Measurements from ENCODE around the gene ZFPM1. TPM values are rescaled to one million over a fixed set of nuclear protein-coding genes. Genes with fewer than 3 reads are reported as not detected.
A peak's percentile ranks its signal among the peaks of the same experiment; 100 is the strongest.

The ZFPM1 gene
- total RNA-seq, 4 donors from 2014 or later, result 0.31 to 0.71 (median 0.56) TPM

- Histone ChIP-seq H3K4me1 (peaks cover 0 to 8% of the 10 kb centered on the region in 2 donors), H3K27me3 (peaks cover 27 to 45% (median 42%) of the 10 kb centered on the region in 3 donors), H3K9me3 (no peaks in the 10 kb centered on the region), H3K4me3 (peak overlapping the region; percentile 35 to 51 (median 46)), H3K36me3 (no peaks in the 10 kb centered on the region), H3K27ac (no peak overlapping the region)
- in situ Hi-C loops (cut with MboI; ENCODE audit: low sequenced_read_pairs in 4 of 4) (loop anchor here in 1 of 4 donors (25.0 kb wide), 1 partner anchor 132 kb away; the partner anchor contains the start of gene ZC3H18), intact Hi-C loops (cut with DNase I; ENCODE audit: low total_unique reads) (loop anchor here (10.0 kb wide), 1 partner anchor 446 kb away; no protein-coding TSS in a partner anchor)
- ATAC-seq (peak in 1 of 2 donors; percentile 10), DNase-seq (no peak)
- TF ChIP-seq CTCF (IDR thresholded peaks at IDR 0.05 in 4 of 5, conservative IDR thresholded peaks at IDR 0.05 in 1 of 5) (no peak), POLR2A (IDR thresholded peaks at IDR 0.05) (no peak)
Measured at GRCh38 chr16:88430524-88431446, 22.3 kb upstream of the ZFPM1 start.

- in situ Hi-C loops (cut with MboI; ENCODE audit: low sequenced_read_pairs in 4 of 4), result loop anchor here in 1 of 4 donors (25.0 kb wide), 1 partner anchor 131 kb away; the partner anchor contains the start of gene ZC3H18
- peaks cover 0 to 8% of the 10 kb centered on the region in 2 donors for H3K4me1 ChIP-seq
- no peaks in the 10 kb centered on the region for H3K9me3 ChIP-seq
- H3K27me3 ChIP-seq, result peaks cover 27 to 45% (median 42%) of the 10 kb centered on the region in 3 donors
- DNase-seq, result no peak
- no peak for ATAC-seq
- intact Hi-C loops (cut with DNase I; ENCODE audit: low total_unique reads), result loop anchor here (10.0 kb wide), 1 partner anchor 447 kb away; no protein-coding TSS in a partner anchor
- no peak overlapping the region for H3K27ac ChIP-seq
- no peak for TF ChIP-seq CTCF (IDR thresholded peaks at IDR 0.05 in 4 of 5, conservative IDR thresholded peaks at IDR 0.05 in 1 of 5)
- no peak for TF ChIP-seq POLR2A (IDR thresholded peaks at IDR 0.05)
- no peaks in the 10 kb centered on the region for H3K36me3 ChIP-seq
- H3K4me3 ChIP-seq, result no peak overlapping the region
Measured at GRCh38 chr16:88431651-88432050, 21.4 kb upstream of the ZFPM1 start.

- H3K4me1 ChIP-seq, result peaks cover 0 to 8% of the 10 kb centered on the region in 2 donors
- intact Hi-C loops (cut with DNase I; ENCODE audit: low total_unique reads) (loop anchor here (10.0 kb wide), 1 partner anchor 447 kb away; no protein-coding TSS in a partner anchor), in situ Hi-C loops (cut with MboI; ENCODE audit: low sequenced_read_pairs in 4 of 4) (loop anchor here in 1 of 4 donors (25.0 kb wide), 1 partner anchor 130 kb away; the partner anchor contains the start of gene ZC3H18)
- DNase-seq (no peak), ATAC-seq (no peak)
- TF ChIP-seq POLR2A (IDR thresholded peaks at IDR 0.05) (no peak), CTCF (IDR thresholded peaks at IDR 0.05 in 4 of 5, conservative IDR thresholded peaks at IDR 0.05 in 1 of 5) (no peak)
- H3K4me3 ChIP-seq, result no peak overlapping the region
- peaks cover 27 to 45% (median 42%) of the 10 kb centered on the region in 3 donors for H3K27me3 ChIP-seq
- H3K9me3 ChIP-seq, result no peaks in the 10 kb centered on the region
- H3K36me3 ChIP-seq, result no peaks in the 10 kb centered on the region
- H3K27ac ChIP-seq, result no peak overlapping the region
Measured at GRCh38 chr16:88432174-88432573, 20.9 kb upstream of the ZFPM1 start.

GRCh38 chr16:88432753-88433152, 20.3 kb upstream of the ZFPM1 start:
- no peaks in the 10 kb centered on the region for H3K9me3 ChIP-seq
- DNase-seq, result no peak
- no peak overlapping the region for H3K4me3 ChIP-seq
- H3K27ac ChIP-seq, result no peak overlapping the region
- TF ChIP-seq CTCF (IDR thresholded peaks at IDR 0.05 in 4 of 5, conservative IDR thresholded peaks at IDR 0.05 in 1 of 5) (no peak), POLR2A (IDR thresholded peaks at IDR 0.05) (no peak)
- H3K4me1 ChIP-seq, result peaks cover 0 to 8% of the 10 kb centered on the region in 2 donors
- ATAC-seq, result no peak
- intact Hi-C loops (cut with DNase I; ENCODE audit: low total_unique reads) (loop anchor here (10.0 kb wide), 1 partner anchor 448 kb away; no protein-coding TSS in a partner anchor), in situ Hi-C loops (cut with MboI; ENCODE audit: low sequenced_read_pairs in 4 of 4) (loop anchor here in 1 of 4 donors (25.0 kb wide), 1 partner anchor 130 kb away; the partner anchor contains the start of gene ZC3H18)
- H3K36me3 ChIP-seq, result no peaks in the 10 kb centered on the region
- peaks cover 27 to 45% (median 42%) of the 10 kb centered on the region in 3 donors for H3K27me3 ChIP-seq
